Measurements from ENCODE around the gene PDPN. TPM values are rescaled to one million over a fixed set of nuclear protein-coding genes. Genes with fewer than 3 reads are reported as not detected.

The PDPN gene
- total and polyA plus RNA-seq, 7 donors: 17.2 to 38.4 (median 27.9) TPM

GRCh38 chr1:13627127-13627526, 43.5 kb downstream of the PDPN start:
- H3K4me1 ChIP-seq: no peaks in the 10 kb centered on the region
- no peak overlapping the region for H3K27ac ChIP-seq
- no peak for TF ChIP-seq CTCF (IDR thresholded peaks at IDR 0.05)
- H3K9me3 ChIP-seq: no peaks in the 10 kb centered on the region
- no peak for ATAC-seq
- intact Hi-C loops (cut with DNase I): no loop called here
- no peak overlapping the region for H3K4me3 ChIP-seq
- peaks cover 0 to 2% (median 0%) of the 10 kb centered on the region in 3 donors for H3K27me3 ChIP-seq (ENCODE audit: insufficient read depth in 3 of 3, low read length in 2 of 3)
- DNase-seq: no peak
- no peaks in the 10 kb centered on the region for H3K36me3 ChIP-seq (ENCODE audit: insufficient read depth in 1 of 2, low read depth in 1 of 2)

- ATAC-seq (no peak), DNase-seq (no peak)
- Histone ChIP-seq H3K4me3 (no peak overlapping the region), H3K27me3 (ENCODE audit: insufficient read depth in 3 of 3, low read length in 2 of 3) (peaks cover 0 to 2% (median 0%) of the 10 kb centered on the region in 3 donors), H3K27ac (no peak overlapping the region), H3K9me3 (no peaks in the 10 kb centered on the region), H3K36me3 (ENCODE audit: insufficient read depth in 1 of 2, low read depth in 1 of 2) (no peaks in the 10 kb centered on the region), H3K4me1 (no peaks in the 10 kb centered on the region)
- intact Hi-C loops (cut with DNase I): no loop called here
- no peak for TF ChIP-seq CTCF (IDR thresholded peaks at IDR 0.05)
- 52 to 71% (median 57%) methylated on average over 3 of the region's 3 CpGs for WGBS, 3 donors
Observed at GRCh38 chr1:13628218-13628617, 44.6 kb downstream of the PDPN start.

GRCh38 chr1:13628711-13629110, 45.1 kb downstream of the PDPN start:
- H3K27ac ChIP-seq: no peak overlapping the region

GRCh38 chr1:13642306-13643004, 58.8 kb downstream of the PDPN start:
- intact Hi-C loops (cut with DNase I): no loop called here
- 28 to 52% (median 29%) methylated on average over 3 of the region's 3 CpGs for WGBS, 3 donors
- Histone ChIP-seq H3K9me3 (no peaks in the 10 kb centered on the region), H3K27ac (no peak overlapping the region), H3K27me3 (ENCODE audit: insufficient read depth in 3 of 3, low read length in 2 of 3) (no peaks in the 10 kb centered on the region), H3K4me1 (no peaks in the 10 kb centered on the region), H3K36me3 (ENCODE audit: insufficient read depth in 1 of 2, low read depth in 1 of 2) (no peaks in the 10 kb centered on the region), H3K4me3 (no peak overlapping the region)
- DNase-seq (no peak), ATAC-seq (no peak)
- TF ChIP-seq CTCF (IDR thresholded peaks at IDR 0.05): no peak

More at GRCh38 chr1:13628711-13629110, 45.1 kb downstream of the PDPN start:
- DNase-seq (no peak), ATAC-seq (no peak)
- Histone ChIP-seq H3K36me3 (ENCODE audit: insufficient read depth in 1 of 2, low read depth in 1 of 2) (no peaks in the 10 kb centered on the region), H3K27me3 (ENCODE audit: insufficient read depth in 3 of 3, low read length in 2 of 3) (peaks cover 0 to 2% (median 0%) of the 10 kb centered on the region in 3 donors), H3K4me3 (no peak overlapping the region), H3K4me1 (no peaks in the 10 kb centered on the region), H3K9me3 (no peaks in the 10 kb centered on the region)
- intact Hi-C loops (cut with DNase I): no loop called here
- WGBS, 3 donors: 67 to 75% (median 74%) methylated on average over 5 of the region's 5 CpGs
- TF ChIP-seq CTCF (IDR thresholded peaks at IDR 0.05): no peak

- no peaks in the 10 kb centered on the region for H3K4me1 ChIP-seq
- no peaks in the 10 kb centered on the region for H3K36me3 ChIP-seq (ENCODE audit: insufficient read depth in 1 of 2, low read depth in 1 of 2)
- ATAC-seq: no peak
- intact Hi-C loops (cut with DNase I): no loop called here
- no peak for DNase-seq
- no peaks in the 10 kb centered on the region for H3K9me3 ChIP-seq
- no peak overlapping the region for H3K27ac ChIP-seq
- H3K4me3 ChIP-seq: no peak overlapping the region
- H3K27me3 ChIP-seq (ENCODE audit: insufficient read depth in 3 of 3, low read length in 2 of 3): no peaks in the 10 kb centered on the region
- 76 to 77% (median 77%) methylated on average over 8 of the region's 8 CpGs for WGBS, 3 donors
- TF ChIP-seq CTCF (IDR thresholded peaks at IDR 0.05): no peak
Observed at GRCh38 chr1:13643017-13643416, 59.4 kb downstream of the PDPN start.

Data from psoas muscle (tissue), 8 donors.